HCT116 (cell line): ENCODE data around the gene GATAD2A. TPM values are rescaled to one million over a fixed set of nuclear protein-coding genes. Genes with fewer than 3 reads are reported as not detected.

Source experiments
- ATAC-seq: fragments of 200-7000 bp; cut with Tn5 transposase; 2 replicates; pipeline ENCODE4 v1.9.1; 2020; ENCODE audit warnings: mild to moderate bottlenecking, moderate library complexity
- BruUV-seq: library from RNA; stranded (reverse); fragments of 400-500 nt; replicated peaks from 2 replicates; lab custom pipeline; 2021; lab: Mats Ljungman, UMichigan
- CTCF ChIA-PET: fragments of 300-600 bp; sonication (Branson Sonifier 250); formaldehyde crosslinking; loops from one replicate; lab custom pipeline; 2021; ENCODE audit warnings: antibody characterized with exemption; lab: Charles Lee
- POLR2A ChIA-PET: fragments of 300-600, 350-600 bp; sonication (Branson Sonifier 250); formaldehyde crosslinking; loops from one replicate; lab custom pipeline; 2021; ENCODE audit warnings: antibody characterized with exemption; lab: Charles Lee
- RAD21 ChIA-PET, 2 experiments: fragments of 300-600 bp; sonication (Branson Sonifier 250); formaldehyde crosslinking; loops; one replicate each; lab custom pipeline; 2023; ENCODE audit warnings: low total read pairs in 2 of 2; ENCODE audit not compliant: uncharacterized antibody in 2 of 2, unreplicated experiment in 2 of 2, low non-redundant PET in 1 of 2; lab: Charles Lee
- DNase-seq: peaks from one replicate; pipeline ENCODE4 v3.0.0-alpha.2; 2010; ENCODE audit warnings: low read depth, low spot score
- H2AFZ ChIP-seq: fragments of 200-600 bp; shearing (Covaris generic), sonication (generic); 2 replicates; pipeline ENCODE4 v1.6.1; 2017; ENCODE audit warnings: low read depth, mixed run types, mixed read lengths, antibody characterized with exemption, low read length; ENCODE audit not compliant: poor library complexity, severe bottlenecking
- H3K27ac ChIP-seq: 2 replicates; pipeline ENCODE4 v1.5.1; 2012; ENCODE audit warnings: low read depth, low read length
- H3K27me3 ChIP-seq: fragments of 200-600 bp; sonication (generic); 2 replicates; pipeline ENCODE4 v1.6.1; 2016; ENCODE audit warnings: mixed run types, low read length, mixed read lengths; ENCODE audit not compliant: insufficient read depth
- H3K36me3 ChIP-seq, 2 experiments: fragments of 200-500 bp in 1 of 2; fragments of 200-600 bp in 1 of 2; sonication (Bioruptor generic) in 1 of 2; sonication (generic) in 1 of 2; 2 replicates each; pipeline versions ENCODE4 v1.5.1 to v1.6.1; 2014 to 2016; ENCODE audit warnings: low read length in 2 of 2, inconsistent platforms in 1 of 2, mixed read lengths in 1 of 2, mixed run types in 1 of 2; ENCODE audit not compliant: insufficient read depth in 2 of 2, control insufficient read depth in 1 of 2
- H3K4me1 ChIP-seq, 2 experiments: fragments of 200-600 bp in 1 of 2; sonication (generic) in 1 of 2; 2 replicates each; pipeline versions ENCODE4 v1.5.1 to v1.6.1; 2012 to 2017; ENCODE audit warnings: low read length in 2 of 2, inconsistent platforms in 1 of 2, mild to moderate bottlenecking in 1 of 2, mixed read lengths in 1 of 2, mixed run types in 1 of 2, moderate library complexity in 1 of 2; ENCODE audit not compliant: insufficient read depth in 2 of 2, control insufficient read depth in 1 of 2
- H3K4me2 ChIP-seq: fragments of 200-600 bp; sonication (generic); 2 replicates; pipeline ENCODE4 v1.6.1; 2017; ENCODE audit warnings: mixed run types, low read length, mixed read lengths
- H3K4me3 ChIP-seq, 2 experiments: fragments of 200-600 bp in 1 of 2; sonication (generic) in 1 of 2; replicated peaks in 1 of 2; 2 replicates each; pipeline ENCODE4 v1.5.1; 2011 to 2016; ENCODE audit warnings: low read length in 2 of 2, control low read depth in 1 of 2, low read depth in 1 of 2, mild to moderate bottlenecking in 1 of 2, mixed read lengths in 1 of 2, mixed run types in 1 of 2
- H3K79me2 ChIP-seq: fragments of 200-600 bp; sonication (generic); 2 replicates; pipeline ENCODE4 v1.6.1; 2017; ENCODE audit warnings: mild to moderate bottlenecking, mixed run types, low read length, moderate library complexity, mixed read lengths; ENCODE audit not compliant: insufficient read depth
- H3K9ac ChIP-seq: fragments of 200-600 bp; sonication (generic); 2 replicates; pipeline ENCODE4 v1.6.1; 2016; ENCODE audit warnings: low read length, mixed read lengths
- H3K9me2 ChIP-seq: fragments of 200-600 bp; sonication (generic), shearing (Covaris generic); 2 replicates; pipeline ENCODE4 v1.6.1; 2017; ENCODE audit warnings: mixed run types, mild to moderate bottlenecking, moderate library complexity; ENCODE audit not compliant: insufficient read depth
- H3K9me3 ChIP-seq, 2 experiments: fragments of 200-500 bp in 1 of 2; fragments of 200-600 bp in 1 of 2; sonication (Bioruptor generic) in 1 of 2; sonication (generic) in 1 of 2; 2 replicates each; pipeline ENCODE4 v1.6.1; 2014 to 2017; ENCODE audit warnings: low read length in 2 of 2, mixed read lengths in 2 of 2, inconsistent platforms in 1 of 2, low read depth in 1 of 2, mild to moderate bottlenecking in 1 of 2, mixed run types in 1 of 2, moderate library complexity in 1 of 2; ENCODE audit not compliant: control insufficient read depth in 1 of 2, insufficient read depth in 1 of 2
- H4K20me1 ChIP-seq: fragments of 200-600 bp; sonication (generic), shearing (Covaris generic); 2 replicates; pipeline ENCODE4 v1.6.1; 2017; ENCODE audit warnings: mixed run types, mild to moderate bottlenecking, moderate library complexity; ENCODE audit not compliant: insufficient read depth
- ATF3 ChIP-seq: IDR thresholded peaks from 2 replicates; pipeline ENCODE4 v1.6.1; 2012
- CEBPB ChIP-seq: IDR thresholded peaks from 2 replicates; pipeline ENCODE4 v1.6.1; 2012; ENCODE audit warnings: low read depth
- EGR1 ChIP-seq: IDR thresholded peaks from 2 replicates; pipeline ENCODE4 v1.6.1; 2012; ENCODE audit warnings: low read depth
- ELF1 ChIP-seq: IDR thresholded peaks from 2 replicates; pipeline ENCODE4 v1.6.1; 2012; ENCODE audit warnings: low read depth, borderline replicate concordance
- EZH2 ChIP-seq: fragments of 200-600 bp; sonication (generic); IDR thresholded peaks from 2 replicates; pipeline ENCODE4 v1.6.1; 2017; ENCODE audit warnings: antibody characterized with exemption, mixed run types
- FOSL1 ChIP-seq: IDR thresholded peaks from 2 replicates; pipeline ENCODE4 v1.6.1; 2012; ENCODE audit warnings: low read depth
- JUND ChIP-seq: IDR thresholded peaks from 2 replicates; pipeline ENCODE4 v1.6.1; 2012
- POLR2A ChIP-seq: IDR thresholded peaks from 2 replicates; pipeline ENCODE4 v1.7.0; 2011; ENCODE audit warnings: borderline replicate concordance; ENCODE audit not compliant: insufficient read depth, insufficient read length; ENCODE audit errors: extremely low read depth
- POLR2AphosphoS5 ChIP-seq: IDR thresholded peaks from 2 replicates; pipeline ENCODE4 v1.6.1; 2011; ENCODE audit warnings: mild to moderate bottlenecking, low read depth, low read length, moderate library complexity
- RAD21 ChIP-seq: IDR thresholded peaks from 2 replicates; pipeline ENCODE4 v1.6.1; 2012; ENCODE audit warnings: low read depth, mild to moderate bottlenecking
- SIN3A ChIP-seq: IDR thresholded peaks from 2 replicates; pipeline ENCODE4 v1.6.1; 2012; ENCODE audit warnings: low read depth
- SRF ChIP-seq: IDR thresholded peaks from 2 replicates; pipeline ENCODE4 v1.6.1; 2012; ENCODE audit warnings: low read depth
- TCF7L2 ChIP-seq: IDR thresholded peaks from 2 replicates; pipeline ENCODE4 v1.7.0; 2011; ENCODE audit warnings: borderline replicate concordance, inconsistent platforms; ENCODE audit not compliant: insufficient read depth, insufficient read length; ENCODE audit errors: extremely low read depth
- YY1 ChIP-seq: IDR thresholded peaks from 2 replicates; pipeline ENCODE4 v1.6.1; 2011; ENCODE audit warnings: low read length, low read depth, moderate library complexity, mild to moderate bottlenecking; ENCODE audit not compliant: insufficient replicate concordance; ENCODE audit errors: extremely low read depth
- ZFX ChIP-seq: fragments of 450-650 bp; IDR thresholded peaks from 2 replicates; pipeline ENCODE4 v1.6.1; 2017
- ZNF274 ChIP-seq: fragments of 200-500 bp; sonication (Bioruptor generic); IDR thresholded peaks from 2 replicates; pipeline ENCODE4 v1.6.1; 2014; ENCODE audit warnings: mild to moderate bottlenecking, low read depth, low read length, inconsistent platforms
- intact Hi-C: fragments of 100-400 bp; cut with micrococcal nuclease; formaldehyde crosslinking; loops from 2 replicates; pipeline ENCODE4 v1.10.0; 2022
- total RNA-seq: library from RNA; stranded (reverse); gene quantifications from one replicate; pipeline ENCODE4 v1.2.1, GENCODE V29; 2021; ENCODE audit not compliant: unreplicated experiment
- TF ChIP-seq, protein P1 (sequence below): IDR thresholded peaks from 2 replicates; pipeline ENCODE4 v1.6.1; 2012; ENCODE audit warnings: low read depth
- TF ChIP-seq, protein P2 (sequence below), 3 experiments: fragments of 200-600 bp in 1 of 3; sonication (generic) in 1 of 3; IDR thresholded peaks in 2 of 3; conservative IDR thresholded peaks in 1 of 3; 2 replicates each; pipeline ENCODE4 v1.5.1; 2012 to 2017; ENCODE audit warnings: low read depth in 2 of 3, low read length in 2 of 3, antibody characterized with exemption in 1 of 3, borderline replicate concordance in 1 of 3, control low read depth in 1 of 3, mild to moderate bottlenecking in 1 of 3, mixed read lengths in 1 of 3, mixed run types in 1 of 3, moderate library complexity in 1 of 3; ENCODE audit not compliant: insufficient read depth in 1 of 3
- TF ChIP-seq, protein P3 (sequence below): IDR thresholded peaks from 2 replicates; pipeline ENCODE4 v1.6.1; 2012

Gene GATAD2A
- total RNA-seq, 1 experiment from 2014 or later: 130 TPM

GRCh38 chr19:19499272-19499995 lies 94.0 kb downstream of the GATAD2A start:
- Histone ChIP-seq H3K9me2 (no peaks in the 10 kb centered on the region), H3K79me2 (peaks cover 26% of the 10 kb centered on the region; the same call in 1 of the 2 replicates), H2AFZ (no peak overlapping the region), H3K27ac (no peak overlapping the region), H4K20me1 (no peaks in the 10 kb centered on the region), H3K9ac (no peak overlapping the region), H3K4me1 (no peaks in the 10 kb centered on the region), H3K36me3 (peaks cover 26 to 54% of the 10 kb centered on the region in 2 experiments; a peak in 3 of 4 replicates), H3K27me3 (no peaks in the 10 kb centered on the region), H3K4me3 (no peak overlapping the region), H3K9me3 (no peaks in the 10 kb centered on the region), H3K4me2 (no peak overlapping the region)
- ATAC-seq (no peak), DNase-seq (no peak)
- ChIA-PET RAD21 (no interaction called here), CTCF (no interaction called here), POLR2A (no interaction called here)
- intact Hi-C loops: no loop called here
- TF ChIP-seq, protein P1, sequence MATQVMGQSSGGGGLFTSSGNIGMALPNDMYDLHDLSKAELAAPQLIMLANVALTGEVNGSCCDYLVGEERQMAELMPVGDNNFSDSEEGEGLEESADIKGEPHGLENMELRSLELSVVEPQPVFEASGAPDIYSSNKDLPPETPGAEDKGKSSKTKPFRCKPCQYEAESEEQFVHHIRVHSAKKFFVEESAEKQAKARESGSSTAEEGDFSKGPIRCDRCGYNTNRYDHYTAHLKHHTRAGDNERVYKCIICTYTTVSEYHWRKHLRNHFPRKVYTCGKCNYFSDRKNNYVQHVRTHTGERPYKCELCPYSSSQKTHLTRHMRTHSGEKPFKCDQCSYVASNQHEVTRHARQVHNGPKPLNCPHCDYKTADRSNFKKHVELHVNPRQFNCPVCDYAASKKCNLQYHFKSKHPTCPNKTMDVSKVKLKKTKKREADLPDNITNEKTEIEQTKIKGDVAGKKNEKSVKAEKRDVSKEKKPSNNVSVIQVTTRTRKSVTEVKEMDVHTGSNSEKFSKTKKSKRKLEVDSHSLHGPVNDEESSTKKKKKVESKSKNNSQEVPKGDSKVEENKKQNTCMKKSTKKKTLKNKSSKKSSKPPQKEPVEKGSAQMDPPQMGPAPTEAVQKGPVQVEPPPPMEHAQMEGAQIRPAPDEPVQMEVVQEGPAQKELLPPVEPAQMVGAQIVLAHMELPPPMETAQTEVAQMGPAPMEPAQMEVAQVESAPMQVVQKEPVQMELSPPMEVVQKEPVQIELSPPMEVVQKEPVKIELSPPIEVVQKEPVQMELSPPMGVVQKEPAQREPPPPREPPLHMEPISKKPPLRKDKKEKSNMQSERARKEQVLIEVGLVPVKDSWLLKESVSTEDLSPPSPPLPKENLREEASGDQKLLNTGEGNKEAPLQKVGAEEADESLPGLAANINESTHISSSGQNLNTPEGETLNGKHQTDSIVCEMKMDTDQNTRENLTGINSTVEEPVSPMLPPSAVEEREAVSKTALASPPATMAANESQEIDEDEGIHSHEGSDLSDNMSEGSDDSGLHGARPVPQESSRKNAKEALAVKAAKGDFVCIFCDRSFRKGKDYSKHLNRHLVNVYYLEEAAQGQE: no peak
- TF ChIP-seq EZH2 (no peak), FOSL1 (no peak), ELF1 (no peak), POLR2A (no peak), JUND (no peak), TCF7L2 (no peak), YY1 (no peak), EGR1 (no peak), SRF (no peak), SIN3A (no peak), ZNF274 (no peak), ZFX (no peak), RAD21 (no peak), POLR2AphosphoS5 (no peak), ATF3 (no peak), CEBPB (no peak)
- TF ChIP-seq, protein P2, sequence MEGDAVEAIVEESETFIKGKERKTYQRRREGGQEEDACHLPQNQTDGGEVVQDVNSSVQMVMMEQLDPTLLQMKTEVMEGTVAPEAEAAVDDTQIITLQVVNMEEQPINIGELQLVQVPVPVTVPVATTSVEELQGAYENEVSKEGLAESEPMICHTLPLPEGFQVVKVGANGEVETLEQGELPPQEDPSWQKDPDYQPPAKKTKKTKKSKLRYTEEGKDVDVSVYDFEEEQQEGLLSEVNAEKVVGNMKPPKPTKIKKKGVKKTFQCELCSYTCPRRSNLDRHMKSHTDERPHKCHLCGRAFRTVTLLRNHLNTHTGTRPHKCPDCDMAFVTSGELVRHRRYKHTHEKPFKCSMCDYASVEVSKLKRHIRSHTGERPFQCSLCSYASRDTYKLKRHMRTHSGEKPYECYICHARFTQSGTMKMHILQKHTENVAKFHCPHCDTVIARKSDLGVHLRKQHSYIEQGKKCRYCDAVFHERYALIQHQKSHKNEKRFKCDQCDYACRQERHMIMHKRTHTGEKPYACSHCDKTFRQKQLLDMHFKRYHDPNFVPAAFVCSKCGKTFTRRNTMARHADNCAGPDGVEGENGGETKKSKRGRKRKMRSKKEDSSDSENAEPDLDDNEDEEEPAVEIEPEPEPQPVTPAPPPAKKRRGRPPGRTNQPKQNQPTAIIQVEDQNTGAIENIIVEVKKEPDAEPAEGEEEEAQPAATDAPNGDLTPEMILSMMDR (IDR thresholded peaks at IDR 0.05 in 2 of 3, conservative IDR thresholded peaks at IDR 0.05 in 1 of 3; ENCODE audit: borderline replicate concordance in 1 of 3, insufficient read depth in 1 of 3, low read depth in 2 of 3, low read length in 2 of 3): no peak
- TF ChIP-seq, protein P3, sequence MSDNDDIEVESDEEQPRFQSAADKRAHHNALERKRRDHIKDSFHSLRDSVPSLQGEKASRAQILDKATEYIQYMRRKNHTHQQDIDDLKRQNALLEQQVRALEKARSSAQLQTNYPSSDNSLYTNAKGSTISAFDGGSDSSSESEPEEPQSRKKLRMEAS: no peak
- BruUV-seq: no TSS peak
